KMS-11 (cell line): ENCODE data around the gene NCK2.

Experiments
- H2AFZ ChIP-seq: fragments of 200-600 bp; sonication (generic); 2 replicates; pipeline ENCODE4 v1.6.1; 2016; ENCODE audit warnings: antibody characterized with exemption, mixed run types, low read depth
- H3K27ac ChIP-seq: fragments of 200-600 bp; sonication (generic); 2 replicates; pipeline ENCODE4 v1.6.1; 2016; ENCODE audit warnings: mild to moderate bottlenecking, mixed run types
- H3K27me3 ChIP-seq: fragments of 200-600 bp; sonication (generic); 2 replicates; pipeline ENCODE4 v1.6.1; 2017; ENCODE audit warnings: mild to moderate bottlenecking, low read depth, mixed run types, moderate library complexity; ENCODE audit not compliant: insufficient read depth
- H3K36me3 ChIP-seq: fragments of 200-600 bp; sonication (generic); 2 replicates; pipeline ENCODE4 v1.6.1; 2017; ENCODE audit warnings: mild to moderate bottlenecking, mixed run types; ENCODE audit not compliant: insufficient read depth
- H3K4me1 ChIP-seq: fragments of 200-600 bp; sonication (generic); 2 replicates; pipeline ENCODE4 v1.6.1; 2016; ENCODE audit warnings: mild to moderate bottlenecking, low read depth, mixed run types; ENCODE audit not compliant: poor library complexity, severe bottlenecking
- H3K4me2 ChIP-seq: fragments of 200-600 bp; sonication (generic); 2 replicates; pipeline ENCODE4 v1.7.0; 2016; ENCODE audit warnings: mild to moderate bottlenecking, mixed run types
- H3K4me3 ChIP-seq: fragments of 200-600 bp; sonication (generic); IDR thresholded peaks from 2 replicates; pipeline ENCODE4 v1.6.1; 2017; ENCODE audit warnings: low read depth, low read length, mixed read lengths; ENCODE audit not compliant: insufficient read depth
- H3K79me2 ChIP-seq: fragments of 200-600 bp; sonication (generic); 2 replicates; pipeline ENCODE4 v1.6.1; 2016; ENCODE audit warnings: low read depth, mixed run types; ENCODE audit not compliant: insufficient read depth
- H3K9ac ChIP-seq: fragments of 200-600 bp; sonication (generic); 2 replicates; pipeline ENCODE4 v1.6.1; 2016; ENCODE audit warnings: mild to moderate bottlenecking, mixed run types
- H4K20me1 ChIP-seq: fragments of 200-600 bp; sonication (generic); 2 replicates; pipeline ENCODE4 v1.6.1; 2016; ENCODE audit warnings: mild to moderate bottlenecking, mixed run types; ENCODE audit not compliant: insufficient read depth
- TF ChIP-seq, protein P1 (sequence below): fragments of 200-600 bp; sonication (generic); conservative IDR thresholded peaks from 2 replicates; pipeline ENCODE4 v1.6.1; 2017; ENCODE audit warnings: low read depth, mild to moderate bottlenecking, antibody characterized with exemption, low read length, moderate library complexity, mixed read lengths

Gene NCK2

DNA sequence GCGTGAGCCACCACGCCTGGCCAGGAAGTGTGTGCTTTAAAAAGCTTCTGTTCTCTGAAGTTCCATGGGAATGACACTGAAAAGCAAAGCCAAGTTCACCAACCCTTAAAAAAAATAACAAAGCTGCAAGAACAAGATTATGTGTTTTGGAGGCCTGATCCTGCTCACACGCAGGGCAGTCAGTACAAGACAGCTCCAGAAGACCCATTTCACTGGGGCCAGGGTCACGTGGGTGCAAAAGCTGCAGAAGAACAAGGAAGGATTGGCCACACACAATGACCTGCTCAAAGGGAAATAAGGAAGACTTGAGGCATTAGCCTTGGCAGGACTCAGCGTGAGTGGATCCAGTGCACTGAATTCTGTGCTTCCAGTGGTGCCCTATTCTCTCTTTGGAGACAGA lies 187.9 kb downstream of the NCK2 start:
- H3K9ac ChIP-seq, result no peak overlapping the region
- no peak overlapping the region for H3K27ac ChIP-seq
- H3K36me3 ChIP-seq, result no peaks in the 10 kb centered on the region
- TF ChIP-seq, protein P1, sequence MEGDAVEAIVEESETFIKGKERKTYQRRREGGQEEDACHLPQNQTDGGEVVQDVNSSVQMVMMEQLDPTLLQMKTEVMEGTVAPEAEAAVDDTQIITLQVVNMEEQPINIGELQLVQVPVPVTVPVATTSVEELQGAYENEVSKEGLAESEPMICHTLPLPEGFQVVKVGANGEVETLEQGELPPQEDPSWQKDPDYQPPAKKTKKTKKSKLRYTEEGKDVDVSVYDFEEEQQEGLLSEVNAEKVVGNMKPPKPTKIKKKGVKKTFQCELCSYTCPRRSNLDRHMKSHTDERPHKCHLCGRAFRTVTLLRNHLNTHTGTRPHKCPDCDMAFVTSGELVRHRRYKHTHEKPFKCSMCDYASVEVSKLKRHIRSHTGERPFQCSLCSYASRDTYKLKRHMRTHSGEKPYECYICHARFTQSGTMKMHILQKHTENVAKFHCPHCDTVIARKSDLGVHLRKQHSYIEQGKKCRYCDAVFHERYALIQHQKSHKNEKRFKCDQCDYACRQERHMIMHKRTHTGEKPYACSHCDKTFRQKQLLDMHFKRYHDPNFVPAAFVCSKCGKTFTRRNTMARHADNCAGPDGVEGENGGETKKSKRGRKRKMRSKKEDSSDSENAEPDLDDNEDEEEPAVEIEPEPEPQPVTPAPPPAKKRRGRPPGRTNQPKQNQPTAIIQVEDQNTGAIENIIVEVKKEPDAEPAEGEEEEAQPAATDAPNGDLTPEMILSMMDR, result no peak
- H2AFZ ChIP-seq, result no peak overlapping the region
- no peaks in the 10 kb centered on the region for H3K27me3 ChIP-seq
- no peaks in the 10 kb centered on the region for H4K20me1 ChIP-seq
- H3K4me2 ChIP-seq, result no peak overlapping the region
- H3K4me1 ChIP-seq, result no peaks in the 10 kb centered on the region
- no peaks in the 10 kb centered on the region for H3K79me2 ChIP-seq
- no peak overlapping the region for H3K4me3 ChIP-seq

DNA sequence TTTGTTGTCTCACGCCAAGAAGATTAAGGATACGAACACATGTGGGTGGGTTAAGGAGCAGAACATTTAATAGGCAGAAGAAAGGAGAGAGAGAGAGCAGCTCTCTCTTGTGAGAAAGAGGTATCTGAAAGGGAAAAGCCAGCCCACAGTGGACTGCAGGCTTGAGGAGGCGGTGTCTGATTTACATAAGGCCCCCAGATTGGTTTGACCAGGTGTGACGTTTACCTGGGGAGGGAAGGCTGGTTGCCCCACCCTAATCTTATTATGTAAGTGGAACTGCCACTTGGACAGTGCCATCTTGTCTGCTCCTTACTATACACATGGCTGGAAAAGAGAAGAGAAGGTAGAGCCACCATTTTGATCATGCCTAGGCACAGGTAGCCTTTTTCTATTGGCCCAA lies 189.2 kb downstream of the NCK2 start:
- Histone ChIP-seq H3K79me2 (no peaks in the 10 kb centered on the region), H3K27ac (no peak overlapping the region), H3K27me3 (no peaks in the 10 kb centered on the region), H2AFZ (no peak overlapping the region), H3K4me2 (no peak overlapping the region), H4K20me1 (no peaks in the 10 kb centered on the region), H3K4me3 (no peak overlapping the region), H3K36me3 (no peaks in the 10 kb centered on the region), H3K4me1 (no peaks in the 10 kb centered on the region), H3K9ac (no peak overlapping the region)
- TF ChIP-seq, protein P1, result no peak

DNA sequence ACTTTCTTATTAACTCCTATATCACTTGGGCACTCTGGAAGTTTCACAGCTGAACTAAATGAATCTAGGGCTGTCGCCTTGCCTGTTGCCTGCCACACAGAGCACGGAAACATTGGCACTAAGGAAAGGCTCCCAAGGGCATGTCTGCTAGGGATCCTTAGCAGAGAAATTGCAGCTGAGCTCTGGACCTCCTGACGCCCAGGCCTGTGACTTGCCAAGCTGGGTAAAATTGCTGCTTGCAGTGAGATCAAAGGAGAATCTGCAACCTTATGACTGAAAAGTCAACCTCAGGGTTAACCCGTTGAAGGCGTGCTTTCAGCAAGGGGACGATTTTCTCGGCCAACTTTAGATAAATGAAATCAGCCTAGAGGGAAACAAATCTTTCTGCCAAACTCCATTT lies 189.8 kb downstream of the NCK2 start:
- H3K4me3 ChIP-seq, result no peak overlapping the region
- H3K27ac ChIP-seq, result no peak overlapping the region
- H3K27me3 ChIP-seq, result no peaks in the 10 kb centered on the region
- TF ChIP-seq, protein P1, result no peak
- H3K79me2 ChIP-seq, result no peaks in the 10 kb centered on the region
- no peaks in the 10 kb centered on the region for H4K20me1 ChIP-seq
- H3K36me3 ChIP-seq, result no peaks in the 10 kb centered on the region
- no peak overlapping the region for H2AFZ ChIP-seq
- H3K4me1 ChIP-seq, result no peaks in the 10 kb centered on the region
- H3K9ac ChIP-seq, result no peak overlapping the region
- H3K4me2 ChIP-seq, result no peak overlapping the region

DNA sequence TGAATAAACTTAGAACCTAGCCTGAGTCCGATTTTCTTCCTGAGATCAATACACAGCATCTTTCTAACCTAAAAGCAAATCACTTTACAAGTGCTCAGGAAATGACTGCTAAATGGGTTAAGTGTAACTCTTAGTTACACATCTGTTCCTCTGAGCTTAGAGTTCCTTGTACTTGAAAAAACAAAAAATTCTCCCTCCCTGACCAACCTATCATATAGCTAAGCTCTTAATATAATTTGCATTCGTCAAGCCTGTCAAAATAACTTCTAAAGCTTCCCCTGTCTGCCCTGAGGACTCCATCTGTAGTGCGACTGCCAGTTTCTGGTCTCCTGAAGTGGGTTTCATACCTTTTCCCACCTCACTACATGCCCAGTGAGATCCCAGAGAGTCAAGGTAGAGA lies 190.4 kb downstream of the NCK2 start:
- Histone ChIP-seq H3K4me1 (no peaks in the 10 kb centered on the region), H4K20me1 (no peaks in the 10 kb centered on the region), H3K36me3 (no peaks in the 10 kb centered on the region), H3K9ac (no peak overlapping the region), H3K27me3 (no peaks in the 10 kb centered on the region), H3K79me2 (no peaks in the 10 kb centered on the region), H3K4me3 (no peak overlapping the region), H3K27ac (no peak overlapping the region), H2AFZ (no peak overlapping the region), H3K4me2 (no peak overlapping the region)
- TF ChIP-seq, protein P1, result no peak

DNA sequence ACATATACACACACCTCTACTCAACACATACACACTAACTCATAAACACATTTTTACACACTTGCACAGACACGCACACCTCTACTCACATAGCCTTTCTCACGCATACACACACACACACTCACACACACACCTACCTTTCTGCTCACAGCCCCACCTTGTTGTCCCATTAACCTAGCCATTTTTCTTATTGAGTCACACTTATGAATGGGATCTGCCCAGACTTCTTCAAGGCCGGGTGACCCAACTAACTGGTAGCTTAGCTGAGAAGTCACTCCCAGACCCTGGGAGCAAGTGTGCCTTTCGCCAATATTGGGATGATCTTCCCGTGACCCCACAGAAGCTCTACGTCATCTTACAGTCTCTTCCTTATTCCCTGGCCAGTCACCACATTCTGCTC lies 192.2 kb downstream of the NCK2 start:
- H2AFZ ChIP-seq, result no peak overlapping the region
- no peaks in the 10 kb centered on the region for H3K36me3 ChIP-seq
- H3K9ac ChIP-seq, result no peak overlapping the region
- no peaks in the 10 kb centered on the region for H3K79me2 ChIP-seq
- no peak overlapping the region for H3K4me2 ChIP-seq
- H3K27ac ChIP-seq, result no peak overlapping the region
- no peaks in the 10 kb centered on the region for H4K20me1 ChIP-seq
- H3K4me1 ChIP-seq, result no peaks in the 10 kb centered on the region
- H3K4me3 ChIP-seq, result no peak overlapping the region
- TF ChIP-seq, protein P1, result no peak
- no peaks in the 10 kb centered on the region for H3K27me3 ChIP-seq
